ENCODE measurements around the gene AKNA. TPM values are rescaled to one million over a fixed set of nuclear protein-coding genes. Genes with fewer than 3 reads are reported as not detected.

AKNA gene
- total RNA-seq, 1 donor from 2014 or later: 66.9 TPM

DNA sequence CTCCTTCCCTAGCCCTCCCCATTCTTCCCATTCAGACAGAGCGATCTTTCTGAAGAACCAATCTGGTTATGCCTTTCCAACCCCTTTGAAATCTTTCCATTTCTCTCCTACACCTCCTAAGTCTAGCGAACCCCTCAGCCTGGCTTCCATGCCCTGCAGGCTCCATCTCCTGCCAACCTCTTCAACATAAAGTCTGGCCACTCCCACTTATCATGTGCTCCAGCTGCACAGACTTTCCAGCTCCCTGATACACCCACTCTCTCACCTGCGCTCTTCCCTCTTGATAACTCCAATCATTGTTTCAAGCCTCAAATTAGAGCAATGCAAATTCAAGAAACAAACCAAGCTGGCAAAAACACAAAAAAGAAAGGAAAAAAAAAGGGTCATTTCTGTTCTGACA is 68.6 kb downstream of the AKNA start:
- no peak overlapping the region for H3K4me3 ChIP-seq
- no peaks in the 10 kb centered on the region for H3K27me3 ChIP-seq (ENCODE audit: low read depth)
- ATAC-seq (no peak), DNase-seq (no peak)
- TF ChIP-seq, protein P1, sequence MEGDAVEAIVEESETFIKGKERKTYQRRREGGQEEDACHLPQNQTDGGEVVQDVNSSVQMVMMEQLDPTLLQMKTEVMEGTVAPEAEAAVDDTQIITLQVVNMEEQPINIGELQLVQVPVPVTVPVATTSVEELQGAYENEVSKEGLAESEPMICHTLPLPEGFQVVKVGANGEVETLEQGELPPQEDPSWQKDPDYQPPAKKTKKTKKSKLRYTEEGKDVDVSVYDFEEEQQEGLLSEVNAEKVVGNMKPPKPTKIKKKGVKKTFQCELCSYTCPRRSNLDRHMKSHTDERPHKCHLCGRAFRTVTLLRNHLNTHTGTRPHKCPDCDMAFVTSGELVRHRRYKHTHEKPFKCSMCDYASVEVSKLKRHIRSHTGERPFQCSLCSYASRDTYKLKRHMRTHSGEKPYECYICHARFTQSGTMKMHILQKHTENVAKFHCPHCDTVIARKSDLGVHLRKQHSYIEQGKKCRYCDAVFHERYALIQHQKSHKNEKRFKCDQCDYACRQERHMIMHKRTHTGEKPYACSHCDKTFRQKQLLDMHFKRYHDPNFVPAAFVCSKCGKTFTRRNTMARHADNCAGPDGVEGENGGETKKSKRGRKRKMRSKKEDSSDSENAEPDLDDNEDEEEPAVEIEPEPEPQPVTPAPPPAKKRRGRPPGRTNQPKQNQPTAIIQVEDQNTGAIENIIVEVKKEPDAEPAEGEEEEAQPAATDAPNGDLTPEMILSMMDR (IDR thresholded peaks at IDR 0.05): no peak
- H3K9me3 ChIP-seq: no peaks in the 10 kb centered on the region
- H3K27ac ChIP-seq: no peak overlapping the region
- peaks cover 5% of the 10 kb centered on the region for H3K4me1 ChIP-seq
- intact Hi-C loops (cut with DNase I): no loop called here
- no peaks in the 10 kb centered on the region for H3K36me3 ChIP-seq

DNA sequence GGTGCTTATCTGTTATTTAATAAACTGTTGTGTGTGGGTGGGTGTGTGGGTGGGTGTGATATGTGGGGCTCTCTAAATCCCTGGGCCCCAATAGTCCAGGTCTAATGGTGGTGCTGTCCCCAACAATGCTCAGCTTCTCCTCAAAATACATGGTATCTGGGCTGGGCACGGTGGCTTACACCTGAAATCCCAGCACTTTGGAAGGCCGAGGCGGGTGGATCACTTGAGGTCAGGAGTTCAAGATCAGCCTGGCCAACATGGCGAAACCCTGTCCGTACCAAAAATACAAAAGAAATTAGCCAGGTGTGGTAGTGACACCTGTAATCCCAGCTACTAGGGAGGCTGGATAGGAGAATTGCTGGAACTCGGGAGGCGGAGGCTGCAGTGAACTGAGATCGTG is 69.4 kb downstream of the AKNA start:
- ATAC-seq: no peak
- no peaks in the 10 kb centered on the region for H3K36me3 ChIP-seq
- H3K9me3 ChIP-seq: no peaks in the 10 kb centered on the region
- peaks cover 5% of the 10 kb centered on the region for H3K4me1 ChIP-seq
- DNase-seq: no peak
- TF ChIP-seq, protein P1 (IDR thresholded peaks at IDR 0.05): no peak
- H3K4me3 ChIP-seq: no peak overlapping the region
- H3K27me3 ChIP-seq (ENCODE audit: low read depth): no peaks in the 10 kb centered on the region
- H3K27ac ChIP-seq: no peak overlapping the region
- intact Hi-C loops (cut with DNase I): no loop called here

DNA sequence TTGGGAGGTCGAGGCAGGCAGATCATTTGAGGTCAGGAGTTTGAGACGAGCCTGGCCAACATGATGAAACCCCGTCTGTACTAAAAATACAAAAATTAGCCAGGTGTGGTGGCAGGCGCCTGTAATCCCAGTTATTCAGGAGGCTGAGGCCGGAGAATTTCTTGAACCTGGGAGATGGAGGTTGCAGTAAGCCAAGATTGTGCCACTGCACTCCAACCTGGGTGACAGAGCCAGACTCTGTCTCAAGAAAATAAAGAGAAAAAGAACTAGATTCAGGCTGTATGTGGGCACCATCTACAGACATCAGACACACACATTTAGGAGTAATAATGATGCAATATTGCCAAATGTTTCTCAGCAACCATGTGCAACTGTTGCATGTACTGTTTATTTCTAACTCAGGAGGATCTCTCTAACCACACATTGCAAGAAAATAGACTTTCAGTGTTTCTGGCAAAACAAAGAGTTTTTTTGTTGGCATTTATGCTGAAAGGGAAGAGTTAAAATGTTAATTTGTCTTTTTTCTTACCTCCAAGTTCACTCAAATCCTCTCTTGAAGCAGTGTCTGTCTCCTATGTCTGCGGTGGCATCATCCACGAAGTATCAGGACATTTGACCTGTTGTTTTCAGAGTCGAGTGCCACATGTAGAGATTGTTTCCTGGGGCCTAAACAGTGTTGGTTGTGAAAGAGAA is 70.0 kb downstream of the AKNA start:
- TF ChIP-seq, protein P1 (IDR thresholded peaks at IDR 0.05): no peak
- intact Hi-C loops (cut with DNase I): no loop called here
- H3K36me3 ChIP-seq: no peaks in the 10 kb centered on the region
- H3K4me3 ChIP-seq: no peak overlapping the region
- H3K4me1 ChIP-seq: peaks cover 5% of the 10 kb centered on the region
- H3K9me3 ChIP-seq: no peaks in the 10 kb centered on the region
- H3K27me3 ChIP-seq (ENCODE audit: low read depth): no peaks in the 10 kb centered on the region
- H3K27ac ChIP-seq: no peak overlapping the region
- DNase-seq (no peak), ATAC-seq (no peak)

DNA sequence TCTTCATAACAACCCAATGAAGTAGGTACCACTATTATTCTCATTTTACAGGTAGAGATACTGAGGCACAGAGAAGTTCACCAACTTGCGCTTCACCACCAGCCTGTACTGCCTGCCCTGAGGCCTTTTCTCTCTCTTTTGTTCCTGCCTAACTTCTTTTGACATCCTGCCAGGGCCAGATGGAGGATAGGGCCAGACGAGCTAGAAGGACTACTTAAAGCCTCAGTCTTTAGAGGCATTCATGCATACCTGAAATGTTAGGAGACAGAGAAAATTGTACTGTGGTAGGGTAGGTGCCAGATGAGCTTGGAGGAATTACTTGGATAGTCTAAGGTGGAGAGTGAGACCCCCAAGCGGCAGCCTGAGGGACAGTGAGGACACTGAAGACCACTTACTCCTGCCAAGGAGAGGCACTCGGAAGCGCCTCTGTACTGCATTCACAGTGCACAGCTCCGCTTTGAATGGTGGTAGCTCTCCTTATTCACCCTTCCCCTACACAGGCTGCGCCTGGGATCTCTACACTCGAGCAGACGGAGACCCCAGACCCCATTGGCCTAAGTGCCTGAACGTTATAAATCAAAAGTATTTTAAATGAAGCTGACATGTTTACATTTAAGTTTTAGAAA is 71.1 kb downstream of the AKNA start:
- Histone ChIP-seq H3K4me1 (peaks cover 5% of the 10 kb centered on the region), H3K36me3 (no peaks in the 10 kb centered on the region), H3K9me3 (no peaks in the 10 kb centered on the region), H3K27ac (no peak overlapping the region), H3K4me3 (no peak overlapping the region), H3K27me3 (ENCODE audit: low read depth) (no peaks in the 10 kb centered on the region)
- no peak for DNase-seq
- intact Hi-C loops (cut with DNase I): no loop called here
- TF ChIP-seq, protein P1 (IDR thresholded peaks at IDR 0.05): no peak
- no peak for ATAC-seq

DNA sequence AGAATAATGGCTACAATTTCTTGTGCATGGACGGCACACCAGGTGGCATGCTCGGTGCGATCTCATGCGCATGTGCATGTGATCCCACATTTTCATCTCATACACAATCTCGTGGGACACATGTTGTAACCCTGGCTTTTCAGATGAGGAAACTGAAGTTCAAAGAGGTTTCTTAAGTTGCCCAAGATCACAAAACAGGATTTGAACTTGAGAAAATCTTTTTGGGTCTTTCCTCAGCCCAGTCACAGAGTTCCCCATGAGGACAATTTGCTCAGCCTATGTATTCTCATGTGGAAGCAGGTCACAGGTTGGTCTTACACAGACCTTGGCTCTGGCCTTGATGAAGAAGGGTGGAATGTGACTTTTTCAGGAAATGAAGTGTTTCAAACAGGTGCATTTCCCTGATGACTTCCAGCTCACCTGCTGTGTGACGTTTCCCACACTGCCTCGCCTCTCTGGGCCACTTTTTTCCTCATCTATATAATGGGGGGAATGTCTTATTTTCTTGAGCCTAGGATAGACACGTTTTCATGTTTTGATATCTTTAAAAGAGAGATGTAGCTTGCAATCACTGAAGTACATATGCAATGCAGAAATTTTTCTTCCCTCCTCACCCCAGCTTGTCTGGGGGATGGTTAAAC is 71.9 kb downstream of the AKNA start:
- Histone ChIP-seq H3K36me3 (no peaks in the 10 kb centered on the region), H3K27ac (no peak overlapping the region), H3K9me3 (no peaks in the 10 kb centered on the region), H3K4me1 (peaks cover 5% of the 10 kb centered on the region), H3K27me3 (ENCODE audit: low read depth) (no peaks in the 10 kb centered on the region), H3K4me3 (no peak overlapping the region)
- intact Hi-C loops (cut with DNase I): no loop called here
- DNase-seq (peak; percentile 49), ATAC-seq (peak; percentile 46 to 64)
- TF ChIP-seq, protein P1 (IDR thresholded peaks at IDR 0.05): no peak
